ENCODE measurements around the gene MIEF2.

The MIEF2 gene

GRCh38 chr17:18254888-18255649 is 5.4 kb upstream of the MIEF2 start:
- FAIRE-seq (no peak), DNase-seq (ENCODE audit: insufficient read length, low spot score) (no peak)
- TF ChIP-seq POLR2A (IDR thresholded peaks at IDR 0.05; ENCODE audit: low read depth, low read length): no peak
- no peak for TF ChIP-seq TAF1 (IDR thresholded peaks at IDR 0.05; ENCODE audit: low read depth, low read length)

GRCh38 chr17:18256351-18256750 is 4.1 kb upstream of the MIEF2 start:
- TF ChIP-seq POLR2AphosphoS5 (IDR thresholded peaks at IDR 0.05; ENCODE audit: low read depth, low read length): no peak
- no peak for TF ChIP-seq SPI1 (IDR thresholded peaks at IDR 0.05; ENCODE audit: low read depth, low read length)
- TF ChIP-seq POLR2A (IDR thresholded peaks at IDR 0.05; ENCODE audit: low read depth, low read length): no peak
- no peak for TF ChIP-seq PAX5 (IDR thresholded peaks at IDR 0.05; ENCODE audit: insufficient read depth, low read length, severe bottlenecking)
- TF ChIP-seq POU2F2 (IDR thresholded peaks at IDR 0.05; ENCODE audit: low read depth, low read length): no peak
- DNase-seq (ENCODE audit: insufficient read length, low spot score): no peak
- FAIRE-seq: no peak

DNA sequence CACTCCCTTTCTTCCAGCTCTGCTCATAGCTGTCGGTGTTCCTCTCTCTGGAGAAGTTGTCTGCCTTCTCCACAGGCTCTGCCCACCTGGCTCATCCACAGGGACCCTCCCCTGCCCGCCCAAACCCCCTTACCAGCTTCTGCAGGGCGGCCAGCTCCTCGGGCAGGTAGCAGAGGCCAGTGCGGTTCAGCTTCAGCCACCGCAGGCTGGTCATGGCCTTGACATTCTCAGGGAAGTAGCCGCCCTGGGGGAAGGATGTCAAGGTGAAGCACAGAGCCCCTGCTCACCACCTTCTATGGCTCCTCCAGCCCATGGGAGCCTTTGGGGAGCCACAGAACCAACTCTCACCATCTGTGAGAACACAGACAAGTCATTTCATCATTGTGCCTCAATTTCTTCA is 3.7 kb upstream of the MIEF2 start:
- DNase-seq (ENCODE audit: insufficient read length, low spot score) (no peak), FAIRE-seq (no peak)
- no peak for TF ChIP-seq POLR2AphosphoS5 (IDR thresholded peaks at IDR 0.05; ENCODE audit: low read depth, low read length)
- TF ChIP-seq POU2F2 (IDR thresholded peaks at IDR 0.05; ENCODE audit: low read depth, low read length): no peak
- no peak for TF ChIP-seq PAX5 (IDR thresholded peaks at IDR 0.05; ENCODE audit: insufficient read depth, low read length, severe bottlenecking)
- TF ChIP-seq POLR2A (IDR thresholded peaks at IDR 0.05; ENCODE audit: low read depth, low read length): no peak
- no peak for TF ChIP-seq SPI1 (IDR thresholded peaks at IDR 0.05; ENCODE audit: low read depth, low read length)
- no peak for TF ChIP-seq TAF1 (IDR thresholded peaks at IDR 0.05; ENCODE audit: low read depth, low read length)

GRCh38 chr17:18257268-18257981 is 3.0 kb upstream of the MIEF2 start:
- no peak for DNase-seq (ENCODE audit: insufficient read length, low spot score)
- FAIRE-seq: peak; percentile 87
- TF ChIP-seq POLR2A (IDR thresholded peaks at IDR 0.05; ENCODE audit: low read depth, low read length) (no peak), TAF1 (IDR thresholded peaks at IDR 0.05; ENCODE audit: low read depth, low read length) (no peak), SPI1 (IDR thresholded peaks at IDR 0.05; ENCODE audit: low read depth, low read length) (no peak)

DNA sequence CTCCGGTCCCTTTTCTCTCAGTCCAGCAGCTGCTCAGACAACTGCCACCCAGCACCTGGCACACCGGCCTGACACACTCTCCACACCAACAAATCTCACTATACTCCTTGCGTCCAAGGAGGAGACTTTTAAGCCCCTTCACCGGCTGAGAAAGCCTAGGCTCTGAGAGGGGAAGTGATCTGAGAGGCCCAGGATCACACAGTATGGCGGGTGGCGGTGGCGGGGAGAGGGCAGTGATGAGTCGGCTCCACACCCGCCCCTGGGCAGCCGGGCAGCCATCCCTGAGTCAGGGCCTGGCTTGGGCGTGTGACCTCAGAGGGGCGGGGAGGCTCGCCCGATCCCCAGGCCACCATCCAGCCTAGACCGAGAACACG is 2.5 kb upstream of the MIEF2 start:
- DNase-seq (ENCODE audit: insufficient read length, low spot score) (peak; percentile 69), FAIRE-seq (no peak)
- TF ChIP-seq POLR2A (IDR thresholded peaks at IDR 0.05; ENCODE audit: low read depth, low read length) (no peak), POU2F2 (IDR thresholded peaks at IDR 0.05; ENCODE audit: low read depth, low read length) (no peak), TAF1 (IDR thresholded peaks at IDR 0.05; ENCODE audit: low read depth, low read length) (0 out of 2 replicates have a peak, but pooled peaks have one; percentile 39), SPI1 (IDR thresholded peaks at IDR 0.05; ENCODE audit: low read depth, low read length) (peak; percentile 80), PAX5 (IDR thresholded peaks at IDR 0.05; ENCODE audit: insufficient read depth, low read length, severe bottlenecking) (no peak), POLR2AphosphoS5 (IDR thresholded peaks at IDR 0.05; ENCODE audit: low read depth, low read length) (no peak)

- DNase-seq (ENCODE audit: insufficient read length, low spot score) (peak; percentile 71), FAIRE-seq (peak; percentile 89)
- TF ChIP-seq TAF1 (IDR thresholded peaks at IDR 0.05; ENCODE audit: low read depth, low read length): 0 out of 2 replicates have a peak, but pooled peaks have one; percentile 15
- no peak for TF ChIP-seq POLR2A (IDR thresholded peaks at IDR 0.05; ENCODE audit: low read depth, low read length)
Measured at GRCh38 chr17:18258356-18259038, 2.0 kb upstream of the MIEF2 start, which contains the start of gene FLII. Gene FLII, minus strand, starts transcription at chr17:18258738. Its CDS starts 48 bp downstream, at chr17:18258690.

DNA sequence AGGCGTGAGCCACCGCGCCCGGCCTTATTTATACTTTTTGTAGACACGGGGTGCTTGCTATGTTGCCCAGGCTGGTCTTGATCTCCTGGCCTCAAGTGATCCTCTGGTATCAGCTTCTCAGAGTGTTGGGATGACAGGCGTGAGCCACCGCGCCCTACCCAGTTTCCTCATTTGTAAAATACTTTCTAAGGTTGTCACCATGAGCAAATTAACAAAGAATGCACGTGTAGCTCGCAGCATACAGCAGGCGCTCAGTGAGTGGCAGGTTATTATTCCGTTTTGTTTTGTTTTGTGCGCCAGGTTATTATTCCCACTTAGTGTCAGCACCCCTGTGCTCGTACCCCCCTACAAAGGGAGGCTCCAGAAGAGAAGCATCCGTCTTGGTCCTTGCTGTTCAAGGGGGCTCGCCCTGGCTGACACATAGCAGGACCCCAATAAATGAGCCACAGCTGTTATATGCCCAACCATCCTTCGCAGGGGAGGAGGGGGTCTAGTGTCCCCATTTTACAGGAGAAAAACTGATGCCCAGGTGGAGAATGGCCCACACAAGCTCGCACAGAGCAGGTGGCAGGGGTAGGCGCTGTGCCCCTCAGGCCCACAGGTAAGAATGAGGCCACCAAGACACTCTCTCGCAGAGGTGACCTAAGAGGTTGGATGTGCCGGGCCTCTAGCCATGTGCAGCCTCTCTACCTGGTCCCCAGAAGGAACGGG is 686 bp upstream of the MIEF2 start:
- no peak for DNase-seq (ENCODE audit: insufficient read length, low spot score)
- TF ChIP-seq POU2F2 (IDR thresholded peaks at IDR 0.05; ENCODE audit: low read depth, low read length) (no peak), SPI1 (IDR thresholded peaks at IDR 0.05; ENCODE audit: low read depth, low read length) (no peak), POLR2AphosphoS5 (IDR thresholded peaks at IDR 0.05; ENCODE audit: low read depth, low read length) (no peak), PAX5 (IDR thresholded peaks at IDR 0.05; ENCODE audit: insufficient read depth, low read length, severe bottlenecking) (no peak), TAF1 (IDR thresholded peaks at IDR 0.05; ENCODE audit: low read depth, low read length) (no peak), POLR2A (IDR thresholded peaks at IDR 0.05; ENCODE audit: low read depth, low read length) (no peak)

GRCh38 chr17:18261146-18261515 is 669 bp downstream of the MIEF2 start:
- TF ChIP-seq PAX5 (IDR thresholded peaks at IDR 0.05; ENCODE audit: insufficient read depth, low read length, severe bottlenecking) (no peak), TAF1 (IDR thresholded peaks at IDR 0.05; ENCODE audit: low read depth, low read length) (no peak), POLR2A (IDR thresholded peaks at IDR 0.05; ENCODE audit: low read depth, low read length) (no peak), POLR2AphosphoS5 (IDR thresholded peaks at IDR 0.05; ENCODE audit: low read depth, low read length) (no peak), SPI1 (IDR thresholded peaks at IDR 0.05; ENCODE audit: low read depth, low read length) (no peak), POU2F2 (IDR thresholded peaks at IDR 0.05; ENCODE audit: low read depth, low read length) (no peak)
- DNase-seq (ENCODE audit: insufficient read length, low spot score): no peak
- no peak for FAIRE-seq

More for the DNA sequence above, 686 bp upstream of the MIEF2 start:
- no peak for FAIRE-seq

DNA sequence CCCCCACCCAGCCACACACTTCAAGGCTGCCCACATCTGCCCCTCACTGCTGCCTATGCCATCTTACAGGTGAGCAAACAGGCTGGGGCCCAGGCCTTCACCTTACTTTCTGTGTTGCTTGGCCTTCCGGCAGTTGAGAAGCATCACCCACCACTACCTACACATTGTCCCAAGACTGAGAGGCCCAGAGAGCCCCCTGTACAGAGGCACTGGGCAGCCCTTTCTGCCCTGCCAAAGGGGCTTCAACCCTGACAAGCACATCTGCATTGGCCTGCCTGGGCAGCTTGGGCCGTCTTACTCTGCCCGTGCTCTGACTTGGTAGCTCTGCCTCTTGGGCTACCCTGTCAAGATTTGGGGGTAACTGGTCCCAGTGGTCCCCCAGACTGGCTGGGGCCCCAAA is 1.2 kb downstream of the MIEF2 start:
- no peak for TF ChIP-seq SPI1 (IDR thresholded peaks at IDR 0.05; ENCODE audit: low read depth, low read length)
- no peak for TF ChIP-seq POLR2A (IDR thresholded peaks at IDR 0.05; ENCODE audit: low read depth, low read length)
- no peak for TF ChIP-seq POLR2AphosphoS5 (IDR thresholded peaks at IDR 0.05; ENCODE audit: low read depth, low read length)
- no peak for TF ChIP-seq PAX5 (IDR thresholded peaks at IDR 0.05; ENCODE audit: insufficient read depth, low read length, severe bottlenecking)
- no peak for TF ChIP-seq TAF1 (IDR thresholded peaks at IDR 0.05; ENCODE audit: low read depth, low read length)
- no peak for TF ChIP-seq POU2F2 (IDR thresholded peaks at IDR 0.05; ENCODE audit: low read depth, low read length)
- DNase-seq (ENCODE audit: insufficient read length, low spot score) (no peak), FAIRE-seq (no peak)
